ENCODE results near the gene FATE1.

The FATE1 gene

DNA sequence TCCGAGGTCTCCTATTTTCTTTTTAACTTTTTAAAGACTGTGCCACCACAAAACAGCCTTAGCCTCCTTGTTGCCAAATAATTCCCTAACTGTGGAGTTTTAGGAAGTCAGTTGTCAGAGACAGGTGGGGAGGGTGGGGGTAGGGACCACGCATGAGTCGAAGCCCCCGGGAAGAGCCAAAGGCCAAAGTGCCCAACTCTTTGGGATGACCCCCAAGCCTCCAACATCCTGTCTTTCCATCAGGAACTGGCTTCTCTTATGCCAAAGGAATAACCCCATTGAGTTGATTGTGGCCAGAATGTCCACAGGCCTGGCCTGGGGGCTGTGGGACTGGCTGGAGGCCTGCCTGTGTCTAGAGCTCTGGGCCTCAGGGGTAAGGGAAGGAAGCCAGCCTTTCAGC is 14.8 kb upstream of the FATE1 start (continued):
- TF ChIP-seq, protein P1, sequence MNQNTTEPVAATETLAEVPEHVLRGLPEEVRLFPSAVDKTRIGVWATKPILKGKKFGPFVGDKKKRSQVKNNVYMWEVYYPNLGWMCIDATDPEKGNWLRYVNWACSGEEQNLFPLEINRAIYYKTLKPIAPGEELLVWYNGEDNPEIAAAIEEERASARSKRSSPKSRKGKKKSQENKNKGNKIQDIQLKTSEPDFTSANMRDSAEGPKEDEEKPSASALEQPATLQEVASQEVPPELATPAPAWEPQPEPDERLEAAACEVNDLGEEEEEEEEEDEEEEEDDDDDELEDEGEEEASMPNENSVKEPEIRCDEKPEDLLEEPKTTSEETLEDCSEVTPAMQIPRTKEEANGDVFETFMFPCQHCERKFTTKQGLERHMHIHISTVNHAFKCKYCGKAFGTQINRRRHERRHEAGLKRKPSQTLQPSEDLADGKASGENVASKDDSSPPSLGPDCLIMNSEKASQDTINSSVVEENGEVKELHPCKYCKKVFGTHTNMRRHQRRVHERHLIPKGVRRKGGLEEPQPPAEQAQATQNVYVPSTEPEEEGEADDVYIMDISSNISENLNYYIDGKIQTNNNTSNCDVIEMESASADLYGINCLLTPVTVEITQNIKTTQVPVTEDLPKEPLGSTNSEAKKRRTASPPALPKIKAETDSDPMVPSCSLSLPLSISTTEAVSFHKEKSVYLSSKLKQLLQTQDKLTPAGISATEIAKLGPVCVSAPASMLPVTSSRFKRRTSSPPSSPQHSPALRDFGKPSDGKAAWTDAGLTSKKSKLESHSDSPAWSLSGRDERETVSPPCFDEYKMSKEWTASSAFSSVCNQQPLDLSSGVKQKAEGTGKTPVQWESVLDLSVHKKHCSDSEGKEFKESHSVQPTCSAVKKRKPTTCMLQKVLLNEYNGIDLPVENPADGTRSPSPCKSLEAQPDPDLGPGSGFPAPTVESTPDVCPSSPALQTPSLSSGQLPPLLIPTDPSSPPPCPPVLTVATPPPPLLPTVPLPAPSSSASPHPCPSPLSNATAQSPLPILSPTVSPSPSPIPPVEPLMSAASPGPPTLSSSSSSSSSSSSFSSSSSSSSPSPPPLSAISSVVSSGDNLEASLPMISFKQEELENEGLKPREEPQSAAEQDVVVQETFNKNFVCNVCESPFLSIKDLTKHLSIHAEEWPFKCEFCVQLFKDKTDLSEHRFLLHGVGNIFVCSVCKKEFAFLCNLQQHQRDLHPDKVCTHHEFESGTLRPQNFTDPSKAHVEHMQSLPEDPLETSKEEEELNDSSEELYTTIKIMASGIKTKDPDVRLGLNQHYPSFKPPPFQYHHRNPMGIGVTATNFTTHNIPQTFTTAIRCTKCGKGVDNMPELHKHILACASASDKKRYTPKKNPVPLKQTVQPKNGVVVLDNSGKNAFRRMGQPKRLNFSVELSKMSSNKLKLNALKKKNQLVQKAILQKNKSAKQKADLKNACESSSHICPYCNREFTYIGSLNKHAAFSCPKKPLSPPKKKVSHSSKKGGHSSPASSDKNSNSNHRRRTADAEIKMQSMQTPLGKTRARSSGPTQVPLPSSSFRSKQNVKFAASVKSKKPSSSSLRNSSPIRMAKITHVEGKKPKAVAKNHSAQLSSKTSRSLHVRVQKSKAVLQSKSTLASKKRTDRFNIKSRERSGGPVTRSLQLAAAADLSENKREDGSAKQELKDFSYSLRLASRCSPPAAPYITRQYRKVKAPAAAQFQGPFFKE (tag by site-specific recombination; IDR thresholded peaks at IDR 0.05; ENCODE audit: borderline replicate concordance), result no peak
- TF ChIP-seq ZNF623 (tag by site-specific recombination; IDR thresholded peaks at IDR 0.05), result no peak
- TF ChIP-seq ZNF664 (tag by site-specific recombination; IDR thresholded peaks at IDR 0.05), result no peak
- TF ChIP-seq ZNF621 (tag by site-specific recombination; IDR thresholded peaks at IDR 0.05), result no peak
- no peak for TF ChIP-seq ZNF138 (tag by site-specific recombination; IDR thresholded peaks at IDR 0.05; ENCODE audit: borderline replicate concordance)
- TF ChIP-seq MEIS1 (CRISPR knock-in tag; IDR thresholded peaks at IDR 0.05; ENCODE audit: borderline replicate concordance), result no peak
- no peak for TF ChIP-seq ZNF791 (tag by site-specific recombination; IDR thresholded peaks at IDR 0.05)
- TF ChIP-seq ZNF707 (tag by site-specific recombination; IDR thresholded peaks at IDR 0.05), result no peak
- no peak for TF ChIP-seq ZNF473 (tag by site-specific recombination; IDR thresholded peaks at IDR 0.05)
- TF ChIP-seq, protein P2, sequence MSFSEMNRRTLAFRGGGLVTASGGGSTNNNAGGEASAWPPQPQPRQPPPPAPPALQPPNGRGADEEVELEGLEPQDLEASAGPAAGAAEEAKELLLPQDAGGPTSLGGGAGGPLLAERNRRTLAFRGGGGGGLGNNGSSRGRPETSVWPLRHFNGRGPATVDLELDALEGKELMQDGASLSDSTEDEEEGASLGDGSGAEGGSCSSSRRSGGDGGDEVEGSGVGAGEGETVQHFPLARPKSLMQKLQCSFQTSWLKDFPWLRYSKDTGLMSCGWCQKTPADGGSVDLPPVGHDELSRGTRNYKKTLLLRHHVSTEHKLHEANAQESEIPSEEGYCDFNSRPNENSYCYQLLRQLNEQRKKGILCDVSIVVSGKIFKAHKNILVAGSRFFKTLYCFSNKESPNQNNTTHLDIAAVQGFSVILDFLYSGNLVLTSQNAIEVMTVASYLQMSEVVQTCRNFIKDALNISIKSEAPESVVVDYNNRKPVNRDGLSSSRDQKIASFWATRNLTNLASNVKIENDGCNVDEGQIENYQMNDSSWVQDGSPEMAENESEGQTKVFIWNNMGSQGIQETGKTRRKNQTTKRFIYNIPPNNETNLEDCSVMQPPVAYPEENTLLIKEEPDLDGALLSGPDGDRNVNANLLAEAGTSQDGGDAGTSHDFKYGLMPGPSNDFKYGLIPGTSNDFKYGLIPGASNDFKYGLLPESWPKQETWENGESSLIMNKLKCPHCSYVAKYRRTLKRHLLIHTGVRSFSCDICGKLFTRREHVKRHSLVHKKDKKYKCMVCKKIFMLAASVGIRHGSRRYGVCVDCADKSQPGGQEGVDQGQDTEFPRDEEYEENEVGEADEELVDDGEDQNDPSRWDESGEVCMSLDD (tag by site-specific recombination; IDR thresholded peaks at IDR 0.05), result no peak
- no peak for TF ChIP-seq ZNF792 (tag by site-specific recombination; IDR thresholded peaks at IDR 0.05)
- TF ChIP-seq ZNF221 (tag by site-specific recombination; IDR thresholded peaks at IDR 0.05; ENCODE audit: borderline replicate concordance), result no peak

DNA sequence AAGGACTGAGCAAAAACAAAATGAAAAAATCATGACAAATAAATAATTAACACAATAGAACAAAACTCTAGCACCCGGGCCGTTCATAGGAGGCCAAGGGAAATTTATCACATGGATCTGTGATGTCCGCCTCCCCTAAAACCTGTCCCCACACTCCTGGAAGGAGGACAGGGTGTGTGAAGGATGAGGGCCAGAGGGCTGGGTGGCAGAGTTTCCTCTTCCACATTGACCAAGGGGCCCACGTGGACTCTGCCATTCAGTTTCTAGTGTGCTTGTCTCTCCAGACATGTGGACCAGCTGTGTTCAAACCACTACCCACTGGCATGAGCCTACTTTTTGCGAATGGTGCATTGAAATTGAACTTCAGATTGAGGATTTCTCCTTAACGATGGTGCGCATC is 14.3 kb upstream of the FATE1 start:
- CTCF ChIA-PET, result no interaction called here
- no peaks in the 10 kb centered on the region for H3K4me1 ChIP-seq (ENCODE audit: control insufficient read depth, insufficient read depth, low read length)
- H3K36me3 ChIP-seq (ENCODE audit: control insufficient read depth in 2 of 2, insufficient read depth in 1 of 2, low read length in 2 of 2), result no peaks in the 10 kb centered on the region
- no peak overlapping the region for H3K4me3 ChIP-seq (ENCODE audit: low read depth, low read length)
- POLR2A ChIA-PET, result no interaction called here
- no peaks in the 10 kb centered on the region for H3K9me3 ChIP-seq (ENCODE audit: control insufficient read depth, insufficient read depth, low read depth, low read length)
- no peak overlapping the region for H3K27ac ChIP-seq (ENCODE audit: extremely low read depth, low read depth, low read length)
- TF ChIP-seq ZIC2 (tag by site-specific recombination; IDR thresholded peaks at IDR 0.05) (no peak), ZNF624 (tag by site-specific recombination; IDR thresholded peaks at IDR 0.05) (no peak), ZNF416 (tag by site-specific recombination; IDR thresholded peaks at IDR 0.05) (no peak), ZSCAN16 (tag by site-specific recombination; IDR thresholded peaks at IDR 0.05) (no peak), ZNF169 (tag by site-specific recombination; IDR thresholded peaks at IDR 0.05) (no peak)
- TF ChIP-seq, protein P3, sequence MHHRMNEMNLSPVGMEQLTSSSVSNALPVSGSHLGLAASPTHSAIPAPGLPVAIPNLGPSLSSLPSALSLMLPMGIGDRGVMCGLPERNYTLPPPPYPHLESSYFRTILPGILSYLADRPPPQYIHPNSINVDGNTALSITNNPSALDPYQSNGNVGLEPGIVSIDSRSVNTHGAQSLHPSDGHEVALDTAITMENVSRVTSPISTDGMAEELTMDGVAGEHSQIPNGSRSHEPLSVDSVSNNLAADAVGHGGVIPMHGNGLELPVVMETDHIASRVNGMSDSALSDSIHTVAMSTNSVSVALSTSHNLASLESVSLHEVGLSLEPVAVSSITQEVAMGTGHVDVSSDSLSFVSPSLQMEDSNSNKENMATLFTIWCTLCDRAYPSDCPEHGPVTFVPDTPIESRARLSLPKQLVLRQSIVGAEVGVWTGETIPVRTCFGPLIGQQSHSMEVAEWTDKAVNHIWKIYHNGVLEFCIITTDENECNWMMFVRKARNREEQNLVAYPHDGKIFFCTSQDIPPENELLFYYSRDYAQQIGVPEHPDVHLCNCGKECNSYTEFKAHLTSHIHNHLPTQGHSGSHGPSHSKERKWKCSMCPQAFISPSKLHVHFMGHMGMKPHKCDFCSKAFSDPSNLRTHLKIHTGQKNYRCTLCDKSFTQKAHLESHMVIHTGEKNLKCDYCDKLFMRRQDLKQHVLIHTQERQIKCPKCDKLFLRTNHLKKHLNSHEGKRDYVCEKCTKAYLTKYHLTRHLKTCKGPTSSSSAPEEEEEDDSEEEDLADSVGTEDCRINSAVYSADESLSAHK (tag by site-specific recombination; IDR thresholded peaks at IDR 0.05), result no peak
- TF ChIP-seq, protein P4, sequence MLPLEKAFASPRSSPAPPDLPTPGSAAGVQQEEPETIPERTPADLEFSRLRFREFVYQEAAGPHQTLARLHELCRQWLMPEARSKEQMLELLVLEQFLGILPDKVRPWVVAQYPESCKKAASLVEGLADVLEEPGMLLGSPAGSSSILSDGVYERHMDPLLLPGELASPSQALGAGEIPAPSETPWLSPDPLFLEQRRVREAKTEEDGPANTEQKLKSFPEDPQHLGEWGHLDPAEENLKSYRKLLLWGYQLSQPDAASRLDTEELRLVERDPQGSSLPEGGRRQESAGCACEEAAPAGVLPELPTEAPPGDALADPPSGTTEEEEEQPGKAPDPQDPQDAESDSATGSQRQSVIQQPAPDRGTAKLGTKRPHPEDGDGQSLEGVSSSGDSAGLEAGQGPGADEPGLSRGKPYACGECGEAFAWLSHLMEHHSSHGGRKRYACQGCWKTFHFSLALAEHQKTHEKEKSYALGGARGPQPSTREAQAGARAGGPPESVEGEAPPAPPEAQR (tag by site-specific recombination; IDR thresholded peaks at IDR 0.05), result no peak
- TF ChIP-seq, protein P5, sequence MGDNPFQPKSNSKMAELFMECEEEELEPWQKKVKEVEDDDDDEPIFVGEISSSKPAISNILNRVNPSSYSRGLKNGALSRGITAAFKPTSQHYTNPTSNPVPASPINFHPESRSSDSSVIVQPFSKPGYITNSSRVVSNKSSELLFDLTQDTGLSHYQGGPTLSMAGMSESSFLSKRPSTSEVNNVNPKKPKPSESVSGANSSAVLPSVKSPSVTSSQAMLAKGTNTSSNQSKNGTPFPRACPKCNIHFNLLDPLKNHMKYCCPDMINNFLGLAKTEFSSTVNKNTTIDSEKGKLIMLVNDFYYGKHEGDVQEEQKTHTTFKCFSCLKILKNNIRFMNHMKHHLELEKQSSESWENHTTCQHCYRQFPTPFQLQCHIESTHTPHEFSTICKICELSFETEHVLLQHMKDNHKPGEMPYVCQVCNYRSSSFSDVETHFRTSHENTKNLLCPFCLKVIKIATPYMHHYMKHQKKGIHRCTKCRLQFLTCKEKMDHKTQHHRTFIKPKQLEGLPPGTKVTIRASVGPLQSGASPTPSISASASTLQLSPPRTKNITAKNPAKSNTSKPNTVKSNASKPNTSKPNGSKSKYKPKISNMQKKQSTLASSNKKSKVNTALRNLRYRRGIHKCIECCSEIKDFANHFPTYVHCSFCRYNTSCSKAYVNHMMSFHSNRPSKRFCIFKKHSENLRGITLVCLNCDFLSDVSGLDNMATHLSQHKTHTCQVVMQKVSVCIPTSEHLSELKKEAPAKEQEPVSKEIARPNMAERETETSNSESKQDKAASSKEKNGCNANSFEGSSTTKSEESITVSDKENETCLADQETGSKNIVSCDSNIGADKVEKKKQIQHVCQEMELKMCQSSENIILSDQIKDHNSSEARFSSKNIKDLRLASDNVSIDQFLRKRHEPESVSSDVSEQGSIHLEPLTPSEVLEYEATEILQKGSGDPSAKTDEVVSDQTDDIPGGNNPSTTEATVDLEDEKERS (tag by site-specific recombination; IDR thresholded peaks at IDR 0.05), result no peak
- TF ChIP-seq, protein P6, sequence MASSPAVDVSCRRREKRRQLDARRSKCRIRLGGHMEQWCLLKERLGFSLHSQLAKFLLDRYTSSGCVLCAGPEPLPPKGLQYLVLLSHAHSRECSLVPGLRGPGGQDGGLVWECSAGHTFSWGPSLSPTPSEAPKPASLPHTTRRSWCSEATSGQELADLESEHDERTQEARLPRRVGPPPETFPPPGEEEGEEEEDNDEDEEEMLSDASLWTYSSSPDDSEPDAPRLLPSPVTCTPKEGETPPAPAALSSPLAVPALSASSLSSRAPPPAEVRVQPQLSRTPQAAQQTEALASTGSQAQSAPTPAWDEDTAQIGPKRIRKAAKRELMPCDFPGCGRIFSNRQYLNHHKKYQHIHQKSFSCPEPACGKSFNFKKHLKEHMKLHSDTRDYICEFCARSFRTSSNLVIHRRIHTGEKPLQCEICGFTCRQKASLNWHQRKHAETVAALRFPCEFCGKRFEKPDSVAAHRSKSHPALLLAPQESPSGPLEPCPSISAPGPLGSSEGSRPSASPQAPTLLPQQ (tag by site-specific recombination; IDR thresholded peaks at IDR 0.05), result no peak
